Gastrocnemius medialis (tissue), 4 donors: ENCODE data around the gene COL6A2. TPM values are rescaled to one million over a fixed set of nuclear protein-coding genes. Genes with fewer than 3 reads are reported as not detected.

ENCODE experiments used
- ATAC-seq, 2 donors: fragments of 150-250 bp; one replicate each; pipeline ENCODE4 v1.9.1; 2016
- DNase-seq, 2 donors: peaks; one replicate each; pipeline ENCODE4 v3.0.0-alpha.2; 2019
- H3K27ac ChIP-seq, 4 donors: fragments of 200-600 bp; sonication (generic); 1 replicate in 1 of 4; 2 replicates in 3 of 4; pipeline ENCODE4 v1.5.1; 2016 to 2018; ENCODE audit warnings: mild to moderate bottlenecking in 2 of 4, moderate library complexity in 1 of 4
- H3K27me3 ChIP-seq, 3 donors: fragments of 200-600 bp; sonication (generic) in 2 of 3; 1 replicate in 1 of 3; 2 replicates in 2 of 3; pipeline versions ENCODE4 v1.5.1 to v1.6.0; 2016 to 2019; ENCODE audit warnings: mild to moderate bottlenecking in 1 of 3, moderate library complexity in 1 of 3
- H3K36me3 ChIP-seq, 2 donors: fragments of 200-600 bp; sonication (generic) in 1 of 2; one replicate each; pipeline ENCODE4 v1.5.1; 2017 to 2018
- H3K4me1 ChIP-seq, 2 donors: fragments of 200-600 bp; sonication (generic) in 1 of 2; one replicate each; pipeline ENCODE4 v1.5.1; 2016 to 2017; ENCODE audit warnings: mild to moderate bottlenecking in 2 of 2
- H3K4me3 ChIP-seq, 4 donors: fragments of 200-600 bp; sonication (generic) in 3 of 4; 1 replicate in 1 of 4; 2 replicates in 3 of 4; pipeline ENCODE4 v1.5.1; 2016 to 2019; ENCODE audit warnings: mild to moderate bottlenecking in 2 of 4
- H3K9me3 ChIP-seq, 3 donors: fragments of 200-600 bp; sonication (generic) in 2 of 3; 1 replicate in 1 of 3; 2 replicates in 2 of 3; pipeline ENCODE4 v1.5.1; 2016 to 2019
- CTCF ChIP-seq, 5 experiments: fragments of 450-650 bp in 3 of 5; fragments of 200-600 bp in 2 of 5; sonication (generic) in 2 of 5; IDR thresholded peaks in 4 of 5; conservative IDR thresholded peaks in 1 of 5; 1 replicate in 4 of 5; 2 replicates in 1 of 5; pipeline ENCODE4 v1.5.1; 2016 to 2019; ENCODE audit warnings: antibody characterized with exemption in 5 of 5, mild to moderate bottlenecking in 3 of 5, moderate library complexity in 3 of 5
- POLR2A ChIP-seq, 2 donors: fragments of 450-650 bp; IDR thresholded peaks; one replicate each; pipeline ENCODE4 v1.6.1; 2017; ENCODE audit warnings: antibody characterized with exemption in 2 of 2, mild to moderate bottlenecking in 2 of 2, moderate library complexity in 2 of 2
- in situ Hi-C, 4 donors: fragments of 200-750 bp; cut with MboI; loops; one replicate each; pipeline versions ENCODE4 v1.15.0 to v1.8.0; 2017; ENCODE audit warnings: low sequenced_read_pairs in 4 of 4
- intact Hi-C: fragments of 100-400 bp; cut with DNase I; formaldehyde crosslinking; loops from one replicate; pipeline ENCODE4 v1.15.1; 2023; ENCODE audit warnings: low total_unique reads
- total RNA-seq, 4 donors: library from RNA; depleted of rRNA; stranded (reverse); fragments of >200 nt; gene quantifications; one replicate each; pipeline versions ENCODE4 v1.1.0 to v1.2.3, GENCODE V29; 2016

Gene COL6A2
- total RNA-seq, 4 donors from 2014 or later = 44.0 to 141 (median 88.4) TPM

DNA sequence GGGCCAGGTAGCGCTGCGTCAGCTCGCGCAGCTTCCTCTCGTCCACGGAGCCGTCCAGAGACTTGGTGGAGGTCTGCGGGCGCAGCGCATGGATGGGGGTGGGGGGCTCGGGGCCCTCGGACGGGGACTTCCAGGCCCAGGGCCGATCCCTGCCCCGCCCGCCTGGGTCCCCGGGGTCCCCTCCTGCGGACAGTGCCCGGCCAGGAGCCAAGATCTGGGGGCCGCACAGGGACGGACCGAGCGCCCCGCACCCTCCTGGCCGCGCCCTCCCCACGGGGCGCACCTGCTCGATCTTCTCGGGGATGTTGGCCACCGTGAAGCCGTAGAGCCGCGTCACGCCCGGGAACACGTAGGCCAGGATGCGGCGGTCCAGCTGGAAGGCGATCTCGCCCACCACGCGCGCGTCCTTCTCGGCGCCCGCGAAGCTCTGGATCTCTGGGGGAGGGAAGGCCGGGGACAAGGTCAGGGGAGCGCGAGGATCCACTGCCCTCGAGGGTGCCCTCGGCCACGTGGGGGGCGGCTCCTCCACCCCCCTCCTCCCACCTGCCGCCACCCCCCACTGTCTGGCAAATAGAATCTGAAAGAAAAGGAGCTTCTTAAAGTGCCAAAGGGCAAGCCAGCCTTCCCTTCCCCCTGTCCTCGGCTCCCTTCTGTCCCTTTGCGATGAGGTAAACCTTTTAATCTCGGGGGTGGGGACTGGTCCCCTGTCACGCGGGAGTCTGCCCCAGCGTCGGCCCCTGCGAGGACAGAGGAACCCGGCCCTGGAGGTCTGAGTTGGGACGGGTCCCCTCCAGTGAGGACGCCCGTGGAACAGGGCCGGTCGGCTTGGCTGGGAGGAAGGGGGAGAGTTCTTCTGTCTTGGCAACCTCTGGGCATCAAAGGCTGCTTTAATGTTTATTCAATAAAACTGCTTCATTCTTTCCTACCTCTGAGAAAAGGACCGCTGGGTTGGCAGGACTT, 64.0 kb downstream of the COL6A2 start:
- in situ Hi-C loops = no loop called here
- DNase-seq = no peak

DNA sequence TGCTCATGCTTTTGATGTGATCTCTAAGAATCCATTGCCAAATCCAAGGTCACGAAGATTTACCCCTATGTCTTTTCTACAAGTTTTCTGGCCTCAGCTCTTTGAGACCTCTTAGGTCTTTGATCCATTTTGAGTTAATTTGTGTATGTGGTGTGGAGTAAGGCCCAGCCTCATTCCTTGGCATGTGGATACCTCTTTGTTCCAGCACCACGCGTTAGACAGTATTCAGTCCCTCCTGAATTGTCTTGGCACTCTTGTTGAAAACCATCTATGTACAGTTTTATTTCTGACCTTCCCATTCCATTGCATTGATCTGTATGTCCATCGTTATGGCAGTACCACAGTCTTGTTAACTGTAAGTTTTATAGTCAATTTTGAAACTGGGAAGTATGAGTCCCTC, 65.5 kb downstream of the COL6A2 start:
- H3K4me3 ChIP-seq = no peak overlapping the region
- TF ChIP-seq CTCF (IDR thresholded peaks at IDR 0.05 in 4 of 5, conservative IDR thresholded peaks at IDR 0.05 in 1 of 5) (no peak), POLR2A (IDR thresholded peaks at IDR 0.05) (no peak)
- in situ Hi-C loops = no loop called here
- ATAC-seq = no peak
- no peak for DNase-seq
- no peaks in the 10 kb centered on the region for H3K9me3 ChIP-seq
- intact Hi-C loops = no loop called here
- peaks cover 0 to 12% (median 7%) of the 10 kb centered on the region in 3 donors for H3K27me3 ChIP-seq
- H3K36me3 ChIP-seq = no peaks in the 10 kb centered on the region
- no peaks in the 10 kb centered on the region for H3K4me1 ChIP-seq
- H3K27ac ChIP-seq = no peak overlapping the region

More for the DNA sequence above, 64.0 kb downstream of the COL6A2 start:
- H3K27me3 ChIP-seq = peaks cover 0 to 12% (median 7%) of the 10 kb centered on the region in 3 donors
- no peak overlapping the region for H3K27ac ChIP-seq
- H3K4me1 ChIP-seq = no peaks in the 10 kb centered on the region
- no peaks in the 10 kb centered on the region for H3K9me3 ChIP-seq
- no peaks in the 10 kb centered on the region for H3K36me3 ChIP-seq
- intact Hi-C loops = no loop called here
- ATAC-seq = no peak
- TF ChIP-seq CTCF (IDR thresholded peaks at IDR 0.05 in 4 of 5, conservative IDR thresholded peaks at IDR 0.05 in 1 of 5) = no peak
- TF ChIP-seq POLR2A (IDR thresholded peaks at IDR 0.05) = no peak
- no peak overlapping the region for H3K4me3 ChIP-seq

DNA sequence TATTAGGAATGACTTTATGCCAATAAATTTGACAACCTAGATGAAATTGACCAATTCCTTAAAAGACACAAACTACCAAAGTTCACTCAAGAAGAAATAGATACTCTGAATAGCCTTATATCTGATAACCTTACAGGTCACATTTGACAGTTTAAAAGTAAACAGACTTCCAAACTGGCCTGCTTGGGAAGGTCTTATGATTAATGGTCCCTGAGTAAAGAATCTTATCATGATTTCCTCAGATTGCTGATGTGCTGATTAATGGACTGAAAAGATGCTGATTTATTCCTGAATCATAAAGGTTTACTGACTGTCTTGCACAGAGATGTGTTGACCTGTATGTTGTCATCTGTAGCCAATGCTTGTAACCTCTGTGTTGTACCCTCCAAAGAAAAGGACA, 67.2 kb downstream of the COL6A2 start:
- in situ Hi-C loops (no loop called here), intact Hi-C loops (no loop called here)
- peaks cover 0 to 12% (median 7%) of the 10 kb centered on the region in 3 donors for H3K27me3 ChIP-seq
- no peak overlapping the region for H3K27ac ChIP-seq
- TF ChIP-seq POLR2A (IDR thresholded peaks at IDR 0.05) (no peak), CTCF (IDR thresholded peaks at IDR 0.05 in 4 of 5, conservative IDR thresholded peaks at IDR 0.05 in 1 of 5) (no peak)
- ATAC-seq = no peak
- H3K4me3 ChIP-seq = no peak overlapping the region
- no peaks in the 10 kb centered on the region for H3K36me3 ChIP-seq
- H3K9me3 ChIP-seq = no peaks in the 10 kb centered on the region
- no peak for DNase-seq
- H3K4me1 ChIP-seq = no peaks in the 10 kb centered on the region

- TF ChIP-seq CTCF (IDR thresholded peaks at IDR 0.05 in 4 of 5, conservative IDR thresholded peaks at IDR 0.05 in 1 of 5) = no peak
- H3K36me3 ChIP-seq = no peaks in the 10 kb centered on the region
- H3K27ac ChIP-seq = no peak overlapping the region
- in situ Hi-C loops (no loop called here), intact Hi-C loops (no loop called here)
- peaks cover 0 to 5% (median 0%) of the 10 kb centered on the region in 3 donors for H3K27me3 ChIP-seq
- no peaks in the 10 kb centered on the region for H3K4me1 ChIP-seq
- no peak for ATAC-seq
- H3K4me3 ChIP-seq = no peak overlapping the region
- no peaks in the 10 kb centered on the region for H3K9me3 ChIP-seq
- DNase-seq = no peak
These were observed 70.3 kb downstream of the COL6A2 start for GRCh38 chr21:46168238-46168637.
